Upper lobe of left lung (tissue), 4 donors: Measurements from ENCODE around the gene ATP2B2.

Experiments
- POLR2A ChIP-seq, 4 donors: fragments of 450-650 bp; IDR thresholded peaks; one replicate each; pipeline ENCODE4 v1.5.1; 2016 to 2017; ENCODE audit warnings: antibody characterized with exemption in 4 of 4, mild to moderate bottlenecking in 2 of 4
- TF ChIP-seq, protein P1 (sequence below), 6 experiments: fragments of 450-650 bp in 4 of 6; fragments of 200-600 bp in 2 of 6; sonication (generic) in 2 of 6; IDR thresholded peaks; one replicate each; pipeline ENCODE4 v1.5.1; 2016 to 2019; ENCODE audit warnings: antibody characterized with exemption in 6 of 6

DNA sequence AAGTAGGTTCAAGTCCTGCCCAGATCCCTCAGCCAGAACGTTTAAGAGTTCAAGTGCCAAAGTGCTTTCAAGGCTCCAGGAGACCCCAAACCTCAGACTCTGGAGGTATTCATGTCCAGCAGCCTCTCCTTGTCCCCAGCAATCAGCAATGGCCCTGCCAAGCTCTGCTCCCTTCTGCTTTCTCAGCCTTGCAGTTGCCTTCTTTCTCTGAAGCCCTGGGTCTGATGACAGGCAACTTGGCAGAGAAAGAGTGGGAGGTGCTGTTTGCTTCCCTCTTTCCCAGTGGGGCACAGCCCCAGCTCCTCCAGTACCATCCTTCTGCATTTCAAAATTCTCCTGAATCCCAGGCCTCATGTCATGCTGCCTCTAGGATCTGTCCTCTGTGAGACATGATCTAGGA lies 40.2 kb downstream of the ATP2B2 start:
- TF ChIP-seq, protein P1, sequence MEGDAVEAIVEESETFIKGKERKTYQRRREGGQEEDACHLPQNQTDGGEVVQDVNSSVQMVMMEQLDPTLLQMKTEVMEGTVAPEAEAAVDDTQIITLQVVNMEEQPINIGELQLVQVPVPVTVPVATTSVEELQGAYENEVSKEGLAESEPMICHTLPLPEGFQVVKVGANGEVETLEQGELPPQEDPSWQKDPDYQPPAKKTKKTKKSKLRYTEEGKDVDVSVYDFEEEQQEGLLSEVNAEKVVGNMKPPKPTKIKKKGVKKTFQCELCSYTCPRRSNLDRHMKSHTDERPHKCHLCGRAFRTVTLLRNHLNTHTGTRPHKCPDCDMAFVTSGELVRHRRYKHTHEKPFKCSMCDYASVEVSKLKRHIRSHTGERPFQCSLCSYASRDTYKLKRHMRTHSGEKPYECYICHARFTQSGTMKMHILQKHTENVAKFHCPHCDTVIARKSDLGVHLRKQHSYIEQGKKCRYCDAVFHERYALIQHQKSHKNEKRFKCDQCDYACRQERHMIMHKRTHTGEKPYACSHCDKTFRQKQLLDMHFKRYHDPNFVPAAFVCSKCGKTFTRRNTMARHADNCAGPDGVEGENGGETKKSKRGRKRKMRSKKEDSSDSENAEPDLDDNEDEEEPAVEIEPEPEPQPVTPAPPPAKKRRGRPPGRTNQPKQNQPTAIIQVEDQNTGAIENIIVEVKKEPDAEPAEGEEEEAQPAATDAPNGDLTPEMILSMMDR (IDR thresholded peaks at IDR 0.05): no peak
- TF ChIP-seq POLR2A (IDR thresholded peaks at IDR 0.05): no peak
